Measurements from ENCODE around the gene CD300C. TPM values are rescaled to one million over a fixed set of nuclear protein-coding genes. Genes with fewer than 3 reads are reported as not detected.
A peak's percentile ranks its signal among the peaks of the same experiment; 100 is the strongest.
"Not testable (repeated sequence)": the region's sequence is repeated elsewhere in the genome, so short reads cannot be mapped to it uniquely, and the experiment has no call there.

The CD300C gene
- total and polyA plus RNA-seq, 2 donors: 0.80 to 1.2 TPM

DNA sequence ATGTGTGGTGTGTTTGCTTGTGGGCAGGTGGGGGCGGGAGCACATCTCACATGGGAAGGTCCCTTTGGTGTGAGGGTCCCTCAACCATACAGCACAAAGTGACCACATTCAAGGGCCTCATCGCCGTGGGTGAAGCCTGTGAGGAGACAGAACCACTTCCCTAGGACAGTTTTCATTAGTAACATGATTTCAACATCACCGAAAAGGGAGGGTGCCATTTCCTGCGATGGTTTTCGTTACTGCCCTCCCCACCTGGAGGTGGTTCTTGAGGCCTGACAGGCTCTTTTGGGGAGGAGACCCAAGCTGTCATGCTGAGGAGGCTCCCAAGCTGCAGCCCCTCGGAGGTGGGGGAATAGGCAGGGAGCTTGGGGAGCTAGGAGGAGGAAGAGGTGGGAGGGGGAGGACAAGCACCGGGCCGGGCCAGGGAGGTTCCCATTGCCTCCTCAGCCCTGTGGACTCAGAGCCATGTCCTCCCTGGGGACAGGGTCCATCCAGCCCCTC, 24.2 kb downstream of the CD300C start:
- Histone ChIP-seq H3K36me3 (ENCODE audit: control insufficient read depth in 2 of 2, insufficient read depth in 2 of 2, low read length in 1 of 2) (no peaks in the 10 kb centered on the region), H3K4me3 (ENCODE audit: low read length in 2 of 2) (no peak overlapping the region), H3K9me3 (ENCODE audit: control insufficient read depth in 2 of 2, insufficient read depth in 1 of 2, low read length in 1 of 2) (peaks cover 1 to 10% of the 10 kb centered on the region in 2 donors), H3K27ac (ENCODE audit: low read depth in 1 of 2, low read length in 1 of 2) (peak overlapping the region in 1 of 2 donors; percentile 37), H3K4me1 (ENCODE audit: control insufficient read depth in 2 of 2, insufficient read depth in 2 of 2, low read length in 2 of 2) (peaks cover 0 to 9% of the 10 kb centered on the region in 2 donors), H3K27me3 (ENCODE audit: control insufficient read depth in 2 of 2, insufficient read depth in 1 of 2, low read length in 1 of 2) (peaks cover 0 to 2% of the 10 kb centered on the region in 2 donors)
- no peak for DNase-seq (ENCODE audit: low read depth in 6 of 9, low spot score in 9 of 9)
- 10% methylated on average over 9 of the region's 9 CpGs for WGBS

DNA sequence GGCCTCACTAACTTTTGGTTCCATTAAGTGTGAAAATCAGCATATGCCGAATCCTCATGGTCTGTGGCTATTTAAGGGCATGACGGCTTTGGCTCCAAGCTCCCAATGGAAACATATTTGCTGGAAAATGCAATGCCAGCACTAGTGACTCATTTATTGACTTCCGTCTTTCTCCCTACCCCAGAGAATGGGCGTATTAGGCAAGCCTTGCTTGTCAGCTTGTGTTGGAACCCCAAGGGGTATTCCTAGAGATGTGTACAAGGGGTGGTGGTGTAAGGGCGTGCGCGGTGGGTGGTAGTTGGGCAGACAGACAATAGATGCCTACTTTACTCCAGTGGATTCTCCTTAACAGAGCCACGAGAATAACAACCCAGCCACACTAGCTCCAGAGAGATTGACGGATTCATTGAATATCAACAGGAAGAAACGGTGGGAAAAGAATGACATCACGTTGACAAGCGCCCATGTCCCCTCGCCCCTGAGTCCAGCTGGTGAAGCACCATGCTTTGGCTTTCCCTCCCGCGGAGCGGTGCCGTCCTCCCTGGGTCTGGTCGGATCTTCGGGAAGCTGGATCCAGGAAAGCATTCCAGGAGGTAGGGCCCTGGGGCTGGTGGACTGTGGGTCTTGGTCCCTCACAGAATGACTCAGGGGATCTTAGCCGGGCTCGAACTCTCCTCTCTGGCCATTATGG, 25.0 kb downstream of the CD300C start:
- Histone ChIP-seq H3K36me3 (ENCODE audit: control insufficient read depth in 2 of 2, insufficient read depth in 2 of 2, low read length in 1 of 2) (no peaks in the 10 kb centered on the region), H3K4me1 (ENCODE audit: control insufficient read depth in 2 of 2, insufficient read depth in 2 of 2, low read length in 2 of 2) (peaks cover 0 to 9% of the 10 kb centered on the region in 2 donors), H3K9me3 (ENCODE audit: control insufficient read depth in 2 of 2, insufficient read depth in 1 of 2, low read length in 1 of 2) (peaks cover 1 to 13% of the 10 kb centered on the region in 2 donors), H3K27ac (ENCODE audit: low read depth in 1 of 2, low read length in 1 of 2) (peak overlapping the region in 1 of 2 donors; percentile 37), H3K4me3 (ENCODE audit: low read length in 2 of 2) (no peak overlapping the region), H3K27me3 (ENCODE audit: control insufficient read depth in 2 of 2, insufficient read depth in 1 of 2, low read length in 1 of 2) (peaks cover 0 to 2% of the 10 kb centered on the region in 2 donors)
- DNase-seq (ENCODE audit: low read depth in 6 of 9, low spot score in 9 of 9): no peak
- WGBS: 98% methylated on average over 21 of the region's 21 CpGs

DNA sequence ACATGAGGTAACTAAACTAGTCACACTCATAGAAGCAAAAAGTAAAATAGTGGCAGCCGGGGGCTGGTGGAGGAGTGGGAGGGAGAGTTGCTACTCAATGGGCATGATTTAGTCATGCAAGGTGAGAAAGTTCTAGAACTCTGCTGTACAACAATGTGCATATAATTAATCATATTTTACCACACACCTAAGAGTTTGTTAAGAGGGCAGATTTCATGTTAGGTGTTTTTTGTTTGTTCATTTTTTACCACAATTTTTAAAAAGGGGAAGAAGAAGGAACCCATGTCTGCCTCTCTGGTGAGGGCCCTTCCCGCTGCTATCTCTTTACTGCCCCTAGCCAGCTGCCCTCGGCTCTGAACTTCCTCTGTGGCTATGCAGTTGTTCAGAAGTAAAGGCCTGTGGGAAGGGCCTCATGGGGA, 25.9 kb downstream of the CD300C start:
- peaks cover 0 to 9% of the 10 kb centered on the region in 2 donors for H3K4me1 ChIP-seq (ENCODE audit: control insufficient read depth in 2 of 2, insufficient read depth in 2 of 2, low read length in 2 of 2)
- H3K27me3 ChIP-seq (ENCODE audit: control insufficient read depth in 2 of 2, insufficient read depth in 1 of 2, low read length in 1 of 2): peaks cover 0 to 2% of the 10 kb centered on the region in 2 donors
- peaks cover 1 to 13% of the 10 kb centered on the region in 2 donors for H3K9me3 ChIP-seq (ENCODE audit: control insufficient read depth in 2 of 2, insufficient read depth in 1 of 2, low read length in 1 of 2)
- 5% methylated on average over 3 of the region's 3 CpGs for WGBS
- peak overlapping the region in 1 of 2 donors; percentile 3 for H3K27ac ChIP-seq (ENCODE audit: low read depth in 1 of 2, low read length in 1 of 2)
- no peak overlapping the region for H3K4me3 ChIP-seq (ENCODE audit: low read length in 2 of 2)
- no peaks in the 10 kb centered on the region for H3K36me3 ChIP-seq (ENCODE audit: control insufficient read depth in 2 of 2, insufficient read depth in 2 of 2, low read length in 1 of 2)
- DNase-seq (ENCODE audit: low read depth in 6 of 9, low spot score in 9 of 9): peak in 1 of 9 donors; percentile 19

DNA sequence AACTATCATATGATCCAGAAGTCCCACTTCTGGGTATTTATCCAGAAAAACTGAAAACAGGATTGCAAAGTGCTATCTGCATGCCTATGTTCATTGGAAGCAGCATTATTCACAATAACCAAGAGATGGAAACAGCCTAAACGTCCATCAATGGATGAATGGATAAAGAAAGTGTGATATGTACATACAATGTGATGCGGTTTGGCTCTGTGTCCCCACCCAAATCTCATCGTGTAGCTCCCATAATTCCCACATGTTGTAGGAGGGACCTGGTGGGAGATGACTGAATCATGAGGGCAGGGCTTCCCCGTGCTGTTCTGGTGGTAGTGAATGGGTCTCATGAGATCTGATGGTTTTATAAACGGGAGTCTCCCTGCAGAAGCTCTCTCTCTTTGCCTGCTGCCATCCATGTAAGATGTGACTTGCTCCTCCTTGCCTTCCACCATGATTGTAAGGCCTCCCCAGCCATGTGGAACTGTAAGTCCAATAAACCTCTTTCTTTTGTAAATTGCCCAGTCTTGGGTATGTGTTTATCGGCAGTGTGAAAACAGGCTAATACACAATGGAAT, 27.4 kb downstream of the CD300C start:
- not testable (repeated sequence) for H3K4me3 ChIP-seq (ENCODE audit: low read length in 2 of 2); H3K27ac ChIP-seq (ENCODE audit: low read depth in 1 of 2, low read length in 1 of 2); DNase-seq (ENCODE audit: low read depth in 6 of 9, low spot score in 9 of 9); H3K4me1 ChIP-seq (ENCODE audit: control insufficient read depth in 2 of 2, insufficient read depth in 2 of 2, low read length in 2 of 2); H3K36me3 ChIP-seq (ENCODE audit: control insufficient read depth in 2 of 2, insufficient read depth in 2 of 2, low read length in 1 of 2); H3K27me3 ChIP-seq (ENCODE audit: control insufficient read depth in 2 of 2, insufficient read depth in 1 of 2, low read length in 1 of 2)
- peaks cover 6 to 20% of the 10 kb centered on the region in 2 donors for H3K9me3 ChIP-seq (ENCODE audit: control insufficient read depth in 2 of 2, insufficient read depth in 1 of 2, low read length in 1 of 2)
- WGBS: 96% methylated on average over 6 of the region's 6 CpGs

DNA sequence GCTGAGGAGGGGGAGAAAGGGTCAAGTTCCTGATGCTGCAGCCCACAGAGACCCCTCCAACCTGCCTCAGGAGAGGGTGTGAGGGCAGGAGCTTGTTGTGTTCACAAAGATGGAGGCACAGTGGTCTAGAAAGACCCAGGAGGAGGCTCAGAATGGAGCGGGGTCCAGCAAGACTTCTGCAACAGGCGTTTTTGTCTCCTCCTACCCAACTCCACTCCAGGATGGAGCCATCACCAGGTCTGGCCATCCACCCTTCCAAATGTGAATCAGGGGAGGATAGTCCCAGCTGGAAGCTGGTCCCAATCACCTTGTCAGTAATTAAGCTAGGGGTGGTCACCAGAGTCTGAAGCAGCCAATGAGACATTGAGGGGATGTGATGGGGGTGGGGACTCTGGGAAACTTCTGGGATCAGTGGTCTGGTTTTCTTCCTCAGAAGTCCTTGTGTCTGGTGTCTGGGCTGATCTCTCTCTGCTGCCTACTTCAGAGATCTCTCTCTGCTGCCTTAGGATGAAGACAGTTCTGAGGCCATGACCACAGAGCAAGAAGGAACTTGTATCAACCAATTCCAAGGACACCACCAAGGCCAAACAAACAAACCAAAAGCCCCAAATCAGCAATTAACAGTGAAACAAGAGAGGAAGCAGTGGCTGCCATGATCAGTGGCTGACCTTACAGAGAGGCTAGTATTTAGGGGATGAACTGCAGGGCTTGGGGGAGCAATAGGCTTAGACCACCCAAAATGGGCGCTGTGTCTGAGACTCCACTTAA, 29.2 kb downstream of the CD300C start:
- no peak for DNase-seq (ENCODE audit: low read depth in 6 of 9, low spot score in 9 of 9)
- Histone ChIP-seq H3K4me1 (ENCODE audit: control insufficient read depth in 2 of 2, insufficient read depth in 2 of 2, low read length in 2 of 2) (peaks cover 0 to 6% of the 10 kb centered on the region in 2 donors), H3K9me3 (ENCODE audit: control insufficient read depth in 2 of 2, insufficient read depth in 1 of 2, low read length in 1 of 2) (peaks cover 4 to 12% of the 10 kb centered on the region in 2 donors), H3K27me3 (ENCODE audit: control insufficient read depth in 2 of 2, insufficient read depth in 1 of 2, low read length in 1 of 2) (peaks cover 0 to under 1% of the 10 kb centered on the region in 2 donors), H3K27ac (ENCODE audit: low read depth in 1 of 2, low read length in 1 of 2) (no peak overlapping the region), H3K4me3 (ENCODE audit: low read length in 2 of 2) (no peak overlapping the region), H3K36me3 (ENCODE audit: control insufficient read depth in 2 of 2, insufficient read depth in 2 of 2, low read length in 1 of 2) (no peaks in the 10 kb centered on the region)
- WGBS: 99% methylated on average over 3 of the region's 3 CpGs

DNA sequence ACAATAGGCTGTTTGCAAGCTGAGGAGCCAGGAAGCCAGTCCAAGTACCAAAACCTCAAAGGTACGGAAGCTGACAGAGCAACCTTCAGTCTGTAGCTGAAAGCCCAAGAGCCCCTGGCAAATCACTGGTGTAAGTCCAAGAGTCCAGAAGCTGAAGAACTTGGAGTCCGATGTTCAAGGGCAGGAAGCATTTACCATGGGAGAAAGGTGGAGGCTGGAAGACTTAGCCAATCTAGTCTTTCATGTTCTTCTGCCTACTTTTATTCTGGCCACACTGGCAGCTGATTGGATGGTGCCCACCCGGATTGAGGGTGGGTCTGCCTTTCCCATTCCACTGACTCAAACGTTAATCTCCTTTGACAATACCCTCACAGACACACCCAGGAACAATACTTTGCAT, 30.0 kb downstream of the CD300C start:
- 81% methylated on average over 4 of the region's 4 CpGs for WGBS
- no peak for DNase-seq (ENCODE audit: low read depth in 6 of 9, low spot score in 9 of 9)

DNA sequence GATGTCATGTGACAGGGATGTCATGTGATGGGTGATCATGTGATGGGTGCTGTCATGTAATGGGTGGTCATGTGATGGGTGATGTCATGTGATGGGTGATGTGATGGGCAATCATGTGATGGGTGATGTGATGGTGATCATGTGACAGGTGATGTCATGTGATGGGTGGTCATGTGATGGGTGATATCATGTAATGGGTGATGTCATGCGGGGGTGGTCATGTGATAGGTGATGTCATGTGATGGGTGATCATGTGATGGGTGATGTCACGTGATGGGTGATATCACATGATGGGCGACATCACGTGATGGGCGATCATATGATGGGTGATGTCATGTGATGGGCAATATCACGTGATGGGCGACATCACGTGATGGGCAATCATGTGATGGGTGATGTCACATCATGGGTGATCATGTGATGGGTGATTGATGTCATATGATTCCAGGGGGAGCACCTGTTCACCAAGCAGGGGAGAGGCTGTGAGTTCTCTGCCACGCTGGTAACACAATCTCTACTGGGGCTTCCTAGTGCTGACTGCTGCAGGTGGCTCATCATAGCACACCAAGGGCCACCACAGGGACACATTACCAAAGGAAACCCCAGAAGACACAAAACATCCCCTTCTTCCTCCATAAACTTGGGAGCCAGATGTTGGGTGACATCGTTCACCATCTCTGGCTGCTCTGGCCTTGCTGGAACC, 31.1 kb downstream of the CD300C start:
- DNase-seq (ENCODE audit: low read depth in 6 of 9, low spot score in 9 of 9): no peak
- WGBS: 91% methylated on average over 10 of the region's 10 CpGs

More for the DNA sequence above, 30.0 kb downstream of the CD300C start:
- no peaks in the 10 kb centered on the region for H3K27me3 ChIP-seq (ENCODE audit: control insufficient read depth in 2 of 2, insufficient read depth in 1 of 2, low read length in 1 of 2)
- H3K9me3 ChIP-seq (ENCODE audit: control insufficient read depth in 2 of 2, insufficient read depth in 1 of 2, low read length in 1 of 2): peaks cover 4 to 12% of the 10 kb centered on the region in 2 donors
- H3K4me3 ChIP-seq (ENCODE audit: low read length in 2 of 2): no peak overlapping the region
- H3K36me3 ChIP-seq (ENCODE audit: control insufficient read depth in 2 of 2, insufficient read depth in 2 of 2, low read length in 1 of 2): no peaks in the 10 kb centered on the region
- no peak overlapping the region for H3K27ac ChIP-seq (ENCODE audit: low read depth in 1 of 2, low read length in 1 of 2)
- peaks cover 0 to 2% of the 10 kb centered on the region in 2 donors for H3K4me1 ChIP-seq (ENCODE audit: control insufficient read depth in 2 of 2, insufficient read depth in 2 of 2, low read length in 2 of 2)

DNA sequence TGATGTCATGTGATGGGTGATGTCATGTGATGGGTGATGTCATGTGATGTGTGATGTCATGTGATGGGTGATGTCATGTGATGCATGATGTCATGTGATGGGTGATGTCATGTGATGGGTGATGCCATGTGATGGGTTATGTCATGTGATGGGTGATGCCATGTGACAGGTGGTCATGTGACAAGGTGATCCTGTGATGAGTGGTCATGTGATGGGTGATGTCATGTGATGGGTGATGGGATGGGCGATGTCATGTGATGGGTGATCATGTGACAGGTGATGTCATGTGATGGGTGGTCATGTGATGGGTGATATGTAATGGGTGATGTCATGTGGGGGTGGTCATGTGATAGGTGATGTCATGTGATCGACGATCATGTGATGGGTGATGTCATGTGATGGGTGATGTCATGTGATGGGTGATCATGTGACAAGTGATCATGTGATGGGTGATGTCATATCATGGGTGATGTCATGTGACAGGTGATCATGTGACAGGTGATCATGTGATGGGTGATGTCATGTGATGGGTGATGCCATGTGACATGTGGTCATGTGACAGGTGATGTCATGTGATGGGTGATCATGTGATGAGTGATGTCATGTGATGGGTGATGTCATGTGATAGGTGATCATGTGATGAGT, 31.8 kb downstream of the CD300C start:
- WGBS: 73% methylated on average over 3 of the region's 3 CpGs
- DNase-seq (ENCODE audit: low read depth in 6 of 9, low spot score in 9 of 9): peak in 8 of 9 donors; percentile 9 to 59 (median 37)
- Histone ChIP-seq H3K36me3 (ENCODE audit: control insufficient read depth in 2 of 2, insufficient read depth in 2 of 2, low read length in 1 of 2) (no peaks in the 10 kb centered on the region), H3K9me3 (ENCODE audit: control insufficient read depth in 2 of 2, insufficient read depth in 1 of 2, low read length in 1 of 2) (peaks cover 4 to 12% of the 10 kb centered on the region in 2 donors), H3K27ac (ENCODE audit: low read depth in 1 of 2, low read length in 1 of 2) (no peak overlapping the region), H3K4me3 (ENCODE audit: low read length in 2 of 2) (no peak overlapping the region), H3K27me3 (ENCODE audit: control insufficient read depth in 2 of 2, insufficient read depth in 1 of 2, low read length in 1 of 2) (no peaks in the 10 kb centered on the region), H3K4me1 (ENCODE audit: control insufficient read depth in 2 of 2, insufficient read depth in 2 of 2, low read length in 2 of 2) (peaks cover 0 to 2% of the 10 kb centered on the region in 2 donors)

More for the DNA sequence above, 31.1 kb downstream of the CD300C start:
- peaks cover 4 to 12% of the 10 kb centered on the region in 2 donors for H3K9me3 ChIP-seq (ENCODE audit: control insufficient read depth in 2 of 2, insufficient read depth in 1 of 2, low read length in 1 of 2)
- peaks cover 0 to 2% of the 10 kb centered on the region in 2 donors for H3K4me1 ChIP-seq (ENCODE audit: control insufficient read depth in 2 of 2, insufficient read depth in 2 of 2, low read length in 2 of 2)
- no peaks in the 10 kb centered on the region for H3K27me3 ChIP-seq (ENCODE audit: control insufficient read depth in 2 of 2, insufficient read depth in 1 of 2, low read length in 1 of 2)
- no peak overlapping the region for H3K4me3 ChIP-seq (ENCODE audit: low read length in 2 of 2)
- no peak overlapping the region for H3K27ac ChIP-seq (ENCODE audit: low read depth in 1 of 2, low read length in 1 of 2)
- H3K36me3 ChIP-seq (ENCODE audit: control insufficient read depth in 2 of 2, insufficient read depth in 2 of 2, low read length in 1 of 2): no peaks in the 10 kb centered on the region

Measured in thymus (tissue), 11 donors.